ENCODE results near the gene ATP1A3.
"Not testable (repeated sequence)": the region's sequence is repeated elsewhere in the genome, so short reads cannot be mapped to it uniquely, and the experiment has no call there.

The ATP1A3 gene

GRCh38 chr19:41991925-41992569, 2.0 kb downstream of the ATP1A3 start:
- intact Hi-C loops (cut with DNase I) = not testable (repeated sequence)
- peak in 4 of 42 donors; percentile 15 to 53 (median 28) for DNase-seq

GRCh38 chr19:41991025-41991424, 3.0 kb downstream of the ATP1A3 start:
- intact Hi-C loops (cut with DNase I) = no loop called here
- no peak for DNase-seq

GRCh38 chr19:41990615-41991014, 3.4 kb downstream of the ATP1A3 start:
- intact Hi-C loops (cut with DNase I) = no loop called here
- no peak for DNase-seq

- DNase-seq = no peak
- intact Hi-C loops (cut with DNase I) = no loop called here
Measured at GRCh38 chr19:41990028-41990427, 4.0 kb downstream of the ATP1A3 start.

GRCh38 chr19:41988947-41989346, 5.1 kb downstream of the ATP1A3 start:
- intact Hi-C loops (cut with DNase I) = no loop called here
- DNase-seq = no peak

GRCh38 chr19:41987141-41987860, 6.7 kb downstream of the ATP1A3 start:
- no peak for DNase-seq
- intact Hi-C loops (cut with DNase I) = no loop called here

- no peak for DNase-seq
- intact Hi-C loops (cut with DNase I) = no loop called here
Measured at GRCh38 chr19:41984961-41985360, 9.1 kb downstream of the ATP1A3 start.

- intact Hi-C loops (cut with DNase I) = no loop called here
Measured at GRCh38 chr19:41981724-41982123, 12.3 kb downstream of the ATP1A3 start.

GRCh38 chr19:41978470-41978869, 15.6 kb downstream of the ATP1A3 start:
- DNase-seq = no peak
- intact Hi-C loops (cut with DNase I) = no loop called here

More at GRCh38 chr19:41981724-41982123, 12.3 kb downstream of the ATP1A3 start:
- DNase-seq = no peak

- DNase-seq = no peak
- intact Hi-C loops (cut with DNase I) = no loop called here
Measured at GRCh38 chr19:41977916-41978315, 16.1 kb downstream of the ATP1A3 start.

- intact Hi-C loops (cut with DNase I) = no loop called here
- DNase-seq = no peak
Measured at GRCh38 chr19:41974652-41975051, 19.4 kb downstream of the ATP1A3 start.

GRCh38 chr19:41971363-41971762, 22.7 kb downstream of the ATP1A3 start:
- intact Hi-C loops (cut with DNase I) = no loop called here
- DNase-seq = no peak

- no peak for DNase-seq
- intact Hi-C loops (cut with DNase I) = no loop called here
Measured at GRCh38 chr19:41969772-41970458, 24.1 kb downstream of the ATP1A3 start.

- no peak for DNase-seq
- intact Hi-C loops (cut with DNase I) = no loop called here
Measured at GRCh38 chr19:41968751-41969595, 25.1 kb downstream of the ATP1A3 start.

- intact Hi-C loops (cut with DNase I) = no loop called here
Measured at GRCh38 chr19:41967054-41967783, 26.8 kb downstream of the ATP1A3 start.

GRCh38 chr19:41965106-41965505, 28.9 kb downstream of the ATP1A3 start:
- no peak for DNase-seq
- intact Hi-C loops (cut with DNase I) = no loop called here

More at GRCh38 chr19:41967054-41967783, 26.8 kb downstream of the ATP1A3 start:
- DNase-seq = no peak

- no peak for DNase-seq
- intact Hi-C loops (cut with DNase I) = no loop called here
Measured at GRCh38 chr19:41960973-41961372, 33.1 kb downstream of the ATP1A3 start.
